Mucosa of descending colon (tissue), 3 donors: ENCODE results near the gene CBLB. TPM values are rescaled to one million over a fixed set of nuclear protein-coding genes. Genes with fewer than 3 reads are reported as not detected.
A peak's percentile ranks its signal among the peaks of the same experiment; 100 is the strongest.

Experiments used
- ATAC-seq: fragments of 200-7000 bp; cut with Tn5 transposase; one replicate; pipeline ENCODE4 v1.9.1; 2020; ENCODE audit warnings: mild to moderate bottlenecking, moderate library complexity
- DNase-seq, 3 donors: peaks; one replicate each; pipeline ENCODE4 v3.0.0-alpha.2; 2020
- H3K36me3 ChIP-seq: fragments of 200-600 bp; one replicate; pipeline ENCODE4 v1.8.0; 2021; ENCODE audit warnings: low read depth, mild to moderate bottlenecking
- H3K4me1 ChIP-seq: fragments of 200-600 bp; one replicate; pipeline ENCODE4 v1.8.0; 2021; ENCODE audit warnings: low read depth, mild to moderate bottlenecking
- H3K4me3 ChIP-seq: fragments of 200-600 bp; one replicate; pipeline ENCODE4 v1.8.0; 2021; ENCODE audit warnings: mild to moderate bottlenecking
- H3K9me3 ChIP-seq: fragments of 200-600 bp; one replicate; pipeline ENCODE4 v1.8.0; 2021; ENCODE audit warnings: mild to moderate bottlenecking
- intact Hi-C, 2 donors: fragments of 100-400 bp; cut with DNase I in 1 of 2; cut with micrococcal nuclease in 1 of 2; formaldehyde crosslinking; loops; one replicate each; pipeline versions ENCODE4 v1.11.0 to v1.11.1; 2022; cut with DNase I, micrococcal nuclease
- total RNA-seq, 3 donors: library from RNA; stranded (reverse); fragmentation: NEBNext Ultra II Directional in 2 of 3; extraction: Animal tissue kit (Norgen Biotek cat#: 25700) in 2 of 3; gene quantifications; one replicate each; pipeline versions ENCODE4 v1.2.1 to v1.2.4, GENCODE V29; 2021 to 2023
- TF ChIP-seq, protein P1 (sequence below): fragments of 200-600 bp; IDR thresholded peaks from one replicate; pipeline ENCODE4 v1.8.0; 2022; ENCODE audit warnings: antibody characterized with exemption, mild to moderate bottlenecking
- donor health status: DM: no; HTN: no; CAD: no; lungs with moderate emphysema.
- donor health status: DM: no; HTN: no; CAD: no.
- donor health status: DM: no; HTN: yes; CAD: no.

Gene CBLB
- total RNA-seq, 3 donors from 2014 or later: 41.7 to 52.2 (median 51.0) TPM

DNA sequence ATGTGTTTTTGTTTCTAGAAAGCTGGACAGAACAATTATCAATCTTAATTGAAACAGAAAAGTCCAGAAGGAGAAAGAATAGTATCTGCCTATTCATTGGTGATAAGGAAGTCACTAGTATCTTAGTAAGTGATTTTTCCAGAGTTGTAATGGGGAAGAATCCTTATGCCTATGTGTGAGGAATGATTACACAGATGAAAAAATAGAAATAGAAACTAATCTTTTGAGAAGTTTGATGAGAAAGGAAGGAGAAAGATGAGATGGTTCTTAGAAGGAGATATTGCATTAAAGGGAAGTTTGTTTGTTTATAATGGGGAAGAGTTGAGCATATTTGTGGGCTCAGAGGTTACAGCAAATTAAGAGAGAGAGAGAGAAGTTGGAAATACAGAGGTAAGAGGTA, 42.7 kb upstream of the CBLB start:
- ATAC-seq (no peak), DNase-seq (no peak)
- Histone ChIP-seq H3K36me3 (no peaks in the 10 kb centered on the region), H3K4me3 (no peak overlapping the region), H3K9me3 (peaks cover 5% of the 10 kb centered on the region), H3K4me1 (no peaks in the 10 kb centered on the region)
- TF ChIP-seq, protein P1, sequence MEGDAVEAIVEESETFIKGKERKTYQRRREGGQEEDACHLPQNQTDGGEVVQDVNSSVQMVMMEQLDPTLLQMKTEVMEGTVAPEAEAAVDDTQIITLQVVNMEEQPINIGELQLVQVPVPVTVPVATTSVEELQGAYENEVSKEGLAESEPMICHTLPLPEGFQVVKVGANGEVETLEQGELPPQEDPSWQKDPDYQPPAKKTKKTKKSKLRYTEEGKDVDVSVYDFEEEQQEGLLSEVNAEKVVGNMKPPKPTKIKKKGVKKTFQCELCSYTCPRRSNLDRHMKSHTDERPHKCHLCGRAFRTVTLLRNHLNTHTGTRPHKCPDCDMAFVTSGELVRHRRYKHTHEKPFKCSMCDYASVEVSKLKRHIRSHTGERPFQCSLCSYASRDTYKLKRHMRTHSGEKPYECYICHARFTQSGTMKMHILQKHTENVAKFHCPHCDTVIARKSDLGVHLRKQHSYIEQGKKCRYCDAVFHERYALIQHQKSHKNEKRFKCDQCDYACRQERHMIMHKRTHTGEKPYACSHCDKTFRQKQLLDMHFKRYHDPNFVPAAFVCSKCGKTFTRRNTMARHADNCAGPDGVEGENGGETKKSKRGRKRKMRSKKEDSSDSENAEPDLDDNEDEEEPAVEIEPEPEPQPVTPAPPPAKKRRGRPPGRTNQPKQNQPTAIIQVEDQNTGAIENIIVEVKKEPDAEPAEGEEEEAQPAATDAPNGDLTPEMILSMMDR: no peak
- intact Hi-C loops: no loop called here

DNA sequence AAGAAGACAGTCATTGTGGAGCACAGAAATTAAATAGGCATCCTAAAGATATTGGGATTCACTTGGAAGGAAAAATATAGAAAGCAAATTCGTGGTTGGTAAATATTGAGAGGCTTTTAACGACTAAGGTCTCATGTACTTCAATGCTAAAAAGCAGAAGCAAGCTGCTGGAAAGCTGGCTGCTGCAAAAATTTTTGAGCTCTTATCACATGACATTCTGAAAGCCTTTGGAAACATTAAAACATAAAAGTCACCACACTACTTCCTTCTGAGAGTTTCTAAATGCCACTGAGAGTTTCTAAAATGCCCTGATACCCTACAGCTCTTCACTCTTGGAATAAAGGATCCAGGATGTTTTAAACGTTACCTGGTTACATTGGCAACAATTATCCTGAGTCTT, 39.0 kb upstream of the CBLB start:
- ATAC-seq: no peak

DNA sequence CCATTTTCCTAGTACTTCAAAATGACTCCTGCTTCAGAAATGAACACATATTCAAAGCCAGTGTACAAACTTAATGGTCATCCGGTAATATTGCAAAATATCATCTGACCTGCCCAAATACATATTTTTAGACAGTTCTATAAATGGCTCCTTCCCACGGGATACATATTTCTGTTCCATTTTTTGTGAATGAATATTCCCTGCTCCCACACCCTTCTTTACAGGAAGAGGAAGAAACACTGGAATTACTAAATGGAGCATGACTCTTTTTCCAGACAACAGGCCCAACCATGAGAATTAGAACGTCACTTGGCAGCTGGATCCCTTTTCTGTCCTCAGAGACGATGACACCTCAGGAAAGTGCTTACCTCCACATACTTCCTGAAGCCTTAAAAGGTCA, 38.0 kb upstream of the CBLB start:
- ATAC-seq (peak; percentile 14), DNase-seq (no peak)
- Histone ChIP-seq H3K4me1 (no peaks in the 10 kb centered on the region), H3K9me3 (no peaks in the 10 kb centered on the region), H3K4me3 (no peak overlapping the region), H3K36me3 (no peaks in the 10 kb centered on the region)
- TF ChIP-seq, protein P1: no peak
- intact Hi-C loops: no loop called here

More for the DNA sequence above, 39.0 kb upstream of the CBLB start:
- intact Hi-C loops: no loop called here
- H3K4me3 ChIP-seq: no peak overlapping the region
- no peaks in the 10 kb centered on the region for H3K9me3 ChIP-seq
- no peaks in the 10 kb centered on the region for H3K36me3 ChIP-seq
- no peaks in the 10 kb centered on the region for H3K4me1 ChIP-seq
- DNase-seq: no peak
- TF ChIP-seq, protein P1: no peak

DNA sequence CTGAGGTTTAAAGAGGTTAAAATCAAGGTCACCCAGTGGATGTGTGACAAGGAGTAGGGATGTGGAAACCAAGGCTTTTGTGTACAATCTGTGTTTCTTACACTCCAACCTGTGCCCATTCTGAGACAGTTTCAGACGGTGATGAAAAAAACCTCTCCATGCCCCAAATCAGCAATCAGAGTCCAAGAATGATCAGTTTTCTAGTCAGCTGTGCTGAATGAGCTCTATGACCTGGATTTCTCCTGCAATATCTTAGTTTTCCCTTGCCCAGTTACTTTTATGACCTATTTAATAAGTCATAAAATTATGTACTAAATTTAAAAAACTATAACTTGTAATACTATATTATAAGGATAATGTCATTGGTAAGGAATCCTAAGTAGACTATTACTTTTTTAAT, 37.5 kb upstream of the CBLB start:
- H3K36me3 ChIP-seq: no peaks in the 10 kb centered on the region
- intact Hi-C loops: no loop called here
- H3K4me1 ChIP-seq: no peaks in the 10 kb centered on the region
- ATAC-seq (no peak), DNase-seq (no peak)
- TF ChIP-seq, protein P1: no peak
- H3K4me3 ChIP-seq: no peak overlapping the region
- H3K9me3 ChIP-seq: no peaks in the 10 kb centered on the region

DNA sequence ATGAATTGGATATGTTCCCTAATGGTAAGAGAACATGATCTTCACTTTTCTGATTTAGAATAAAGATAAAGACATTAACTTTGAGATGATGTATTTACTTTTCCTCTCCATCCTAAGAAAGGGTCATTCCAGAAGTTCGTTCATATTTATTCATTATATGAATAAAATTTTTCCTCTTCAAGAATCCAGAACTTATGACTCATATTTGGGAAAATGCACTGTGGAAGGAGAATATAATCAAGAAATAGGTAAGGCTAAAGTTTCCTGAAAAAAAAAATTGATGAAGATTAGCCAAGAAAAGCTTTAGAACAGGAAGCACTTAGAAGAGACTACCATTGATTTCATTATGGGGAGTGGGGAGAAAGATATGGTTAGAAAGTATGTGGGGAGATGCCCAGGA, 36.5 kb upstream of the CBLB start:
- ATAC-seq: no peak

More for the DNA sequence above, 36.5 kb upstream of the CBLB start:
- H3K36me3 ChIP-seq: no peaks in the 10 kb centered on the region
- H3K4me1 ChIP-seq: no peaks in the 10 kb centered on the region
- TF ChIP-seq, protein P1: no peak
- intact Hi-C loops: no loop called here
- no peaks in the 10 kb centered on the region for H3K9me3 ChIP-seq
- DNase-seq: no peak
- H3K4me3 ChIP-seq: no peak overlapping the region
